Renal cortical epithelial cell (primary cell): Measurements from ENCODE around the gene ST3GAL6. TPM values are rescaled to one million over a fixed set of nuclear protein-coding genes. Genes with fewer than 3 reads are reported as not detected.
"Not testable (repeated sequence)": the region's sequence is repeated elsewhere in the genome, so short reads cannot be mapped to it uniquely, and the experiment has no call there.

Experiments used
- DNase-seq: peaks from one replicate; pipeline ENCODE4 v3.0.0-alpha.2; 2011; ENCODE audit warnings: low read depth
- total RNA-seq: library from RNA; depleted of rRNA; stranded (reverse); fragments of >200 nt; gene quantifications from 2 replicates; pipeline ENCODE4 v1.2.3, GENCODE V29; 2014

The ST3GAL6 gene
- total RNA-seq, 1 donor from 2014 or later, result 3.1 TPM

GRCh38 chr3:98801043-98801747 lies 38.1 kb downstream of the ST3GAL6 start:
- DNase-seq, result no peak

- no peak for DNase-seq
These were observed 42.4 kb downstream of the ST3GAL6 start for GRCh38 chr3:98805571-98805970.

- DNase-seq, result no peak
These were observed 43.4 kb downstream of the ST3GAL6 start for GRCh38 chr3:98806521-98806920.

GRCh38 chr3:98807011-98807410 lies 43.9 kb downstream of the ST3GAL6 start:
- DNase-seq, result no peak

GRCh38 chr3:98807561-98807960 lies 44.4 kb downstream of the ST3GAL6 start:
- no peak for DNase-seq

GRCh38 chr3:98808071-98808470 lies 44.9 kb downstream of the ST3GAL6 start:
- no peak for DNase-seq

GRCh38 chr3:98809557-98809956 lies 46.4 kb downstream of the ST3GAL6 start:
- no peak for DNase-seq

GRCh38 chr3:98811048-98811447 lies 47.9 kb downstream of the ST3GAL6 start:
- DNase-seq, result no peak

GRCh38 chr3:98812851-98813374 lies 49.8 kb downstream of the ST3GAL6 start:
- peak; percentile 67 for DNase-seq

GRCh38 chr3:98814817-98815420 lies 51.8 kb downstream of the ST3GAL6 start:
- DNase-seq, result peak; percentile 52

GRCh38 chr3:98817547-98818041 lies 54.5 kb downstream of the ST3GAL6 start:
- peak; percentile 66 for DNase-seq

- no peak for DNase-seq
These were observed 57.9 kb downstream of the ST3GAL6 start for GRCh38 chr3:98821063-98821462.

GRCh38 chr3:98823791-98824190 lies 60.7 kb downstream of the ST3GAL6 start:
- no peak for DNase-seq

GRCh38 chr3:98824256-98824655 lies 61.1 kb downstream of the ST3GAL6 start:
- no peak for DNase-seq

GRCh38 chr3:98826126-98826525 lies 63.0 kb downstream of the ST3GAL6 start:
- no peak for DNase-seq

GRCh38 chr3:98827221-98827920 lies 64.2 kb downstream of the ST3GAL6 start:
- no peak for DNase-seq

- DNase-seq, result no peak
These were observed 66.2 kb downstream of the ST3GAL6 start for GRCh38 chr3:98829246-98829832.

GRCh38 chr3:98831060-98831459 lies 67.9 kb downstream of the ST3GAL6 start:
- not testable (repeated sequence) for DNase-seq

- no peak for DNase-seq
These were observed 76.7 kb downstream of the ST3GAL6 start for GRCh38 chr3:98839846-98840245.

GRCh38 chr3:98843266-98843959 lies 80.3 kb downstream of the ST3GAL6 start:
- DNase-seq, result no peak
